Upper lobe of left lung (tissue), 4 donors: ENCODE measurements around the gene GORASP1.

Source experiments
- EP300 ChIP-seq, 4 donors: sonication (generic); formaldehyde crosslinking; IDR thresholded peaks; one replicate each; pipeline ENCODE4 v1.5.1; 2017; ENCODE audit warnings: antibody characterized with exemption in 4 of 4, control low read depth in 2 of 4
- TF ChIP-seq, protein P1 (sequence below), 6 experiments: fragments of 450-650 bp in 4 of 6; fragments of 200-600 bp in 2 of 6; sonication (generic) in 2 of 6; IDR thresholded peaks; one replicate each; pipeline ENCODE4 v1.5.1; 2016 to 2019; ENCODE audit warnings: antibody characterized with exemption in 6 of 6

DNA sequence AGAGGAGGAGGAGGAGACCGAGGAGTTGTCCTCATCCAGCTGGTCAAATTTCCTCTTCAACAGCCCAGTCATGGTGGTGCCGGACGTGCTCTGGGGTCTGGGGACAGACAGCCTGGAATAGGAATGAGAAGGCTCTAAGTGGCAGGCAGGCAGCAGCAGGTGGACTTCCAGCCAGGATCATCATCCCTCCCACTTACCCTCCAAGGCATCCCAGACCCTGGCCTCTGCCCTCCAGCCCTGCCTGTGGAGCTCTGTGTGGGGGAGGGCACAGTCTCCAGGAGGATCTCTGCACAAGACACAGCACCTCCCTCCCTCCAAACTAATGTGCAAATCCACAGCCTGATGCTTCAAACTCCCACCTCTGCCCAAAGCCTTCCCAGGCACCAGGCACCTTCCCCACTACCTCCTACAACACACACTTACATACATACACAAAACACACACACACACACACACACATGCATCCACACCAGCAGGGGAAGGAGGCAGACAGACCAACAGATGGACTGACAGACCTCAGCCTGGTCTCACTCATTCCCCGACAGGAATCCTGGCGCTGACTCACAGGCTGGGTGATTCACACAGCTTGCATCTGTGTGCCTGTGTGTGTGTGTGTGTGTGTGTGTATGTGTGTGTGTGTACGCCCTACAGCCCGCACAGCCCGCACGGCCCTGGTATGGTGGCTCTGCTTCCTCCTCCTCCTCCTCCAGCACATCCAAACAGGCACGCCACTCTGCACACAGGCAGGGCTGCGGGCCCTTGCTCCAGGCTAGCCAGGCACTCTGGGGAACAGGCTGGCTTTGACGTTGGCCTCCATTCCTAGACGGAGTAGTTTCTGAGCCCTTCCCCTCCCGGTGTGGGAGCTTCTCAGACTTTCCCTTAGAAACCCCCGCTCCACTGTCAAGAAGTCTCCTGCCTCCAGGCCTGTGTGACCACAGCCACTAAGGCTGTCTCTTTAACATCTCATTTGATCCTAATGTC is 39.5 kb upstream of the GORASP1 start:
- TF ChIP-seq, protein P1, sequence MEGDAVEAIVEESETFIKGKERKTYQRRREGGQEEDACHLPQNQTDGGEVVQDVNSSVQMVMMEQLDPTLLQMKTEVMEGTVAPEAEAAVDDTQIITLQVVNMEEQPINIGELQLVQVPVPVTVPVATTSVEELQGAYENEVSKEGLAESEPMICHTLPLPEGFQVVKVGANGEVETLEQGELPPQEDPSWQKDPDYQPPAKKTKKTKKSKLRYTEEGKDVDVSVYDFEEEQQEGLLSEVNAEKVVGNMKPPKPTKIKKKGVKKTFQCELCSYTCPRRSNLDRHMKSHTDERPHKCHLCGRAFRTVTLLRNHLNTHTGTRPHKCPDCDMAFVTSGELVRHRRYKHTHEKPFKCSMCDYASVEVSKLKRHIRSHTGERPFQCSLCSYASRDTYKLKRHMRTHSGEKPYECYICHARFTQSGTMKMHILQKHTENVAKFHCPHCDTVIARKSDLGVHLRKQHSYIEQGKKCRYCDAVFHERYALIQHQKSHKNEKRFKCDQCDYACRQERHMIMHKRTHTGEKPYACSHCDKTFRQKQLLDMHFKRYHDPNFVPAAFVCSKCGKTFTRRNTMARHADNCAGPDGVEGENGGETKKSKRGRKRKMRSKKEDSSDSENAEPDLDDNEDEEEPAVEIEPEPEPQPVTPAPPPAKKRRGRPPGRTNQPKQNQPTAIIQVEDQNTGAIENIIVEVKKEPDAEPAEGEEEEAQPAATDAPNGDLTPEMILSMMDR (IDR thresholded peaks at IDR 0.05) = peak in 2 of 6 experiments; percentile 14 to 16
- TF ChIP-seq EP300 (IDR thresholded peaks at IDR 0.05) = peak in 1 of 4 donors; percentile 62
